Astrocyte (in vitro differentiated cells and primary cell): ENCODE measurements around the gene ZRANB1. TPM values are rescaled to one million over a fixed set of nuclear protein-coding genes. Genes with fewer than 3 reads are reported as not detected.

Experiments used
- DNase-seq: peaks from one replicate; pipeline ENCODE4 v3.0.0-alpha.2; 2010; ENCODE audit warnings: low read depth
- FAIRE-seq: peaks from 2 replicates; lab custom pipeline; 2011; peaks lifted over from hg19 to GRCh38; lab: Jason Lieb, UNC
- H2AFZ ChIP-seq: 2 replicates; pipeline ENCODE4 v1.6.0; 2012; ENCODE audit warnings: low read depth, low read length, inconsistent platforms
- H3K27ac ChIP-seq: 2 replicates; pipeline ENCODE4 v1.5.1; 2011; ENCODE audit warnings: low read depth, low read length, inconsistent platforms
- H3K27me3 ChIP-seq: 2 replicates; pipeline ENCODE4 v1.6.0; 2011; ENCODE audit warnings: low read length, inconsistent platforms; ENCODE audit not compliant: insufficient read depth
- H3K36me3 ChIP-seq: 2 replicates; pipeline ENCODE4 v1.5.1; 2011; ENCODE audit warnings: low read length, inconsistent platforms; ENCODE audit not compliant: insufficient read depth
- H3K4me1 ChIP-seq: 2 replicates; pipeline ENCODE4 v1.5.1; 2011; ENCODE audit warnings: low read length, inconsistent platforms; ENCODE audit not compliant: insufficient read depth
- H3K4me2 ChIP-seq: 2 replicates; pipeline ENCODE4 v1.6.0; 2012; ENCODE audit warnings: low read length, inconsistent platforms
- H3K4me3 ChIP-seq: 2 replicates; pipeline ENCODE4 v1.5.1; 2011; ENCODE audit warnings: low read depth, mild to moderate bottlenecking, low read length, inconsistent platforms; ENCODE audit not compliant: insufficient read depth
- H3K79me2 ChIP-seq: 2 replicates; pipeline ENCODE4 v1.6.0; 2012; ENCODE audit warnings: mild to moderate bottlenecking, low read length, inconsistent platforms; ENCODE audit not compliant: insufficient read depth
- H3K9ac ChIP-seq: 2 replicates; pipeline ENCODE4 v1.6.0; 2012; ENCODE audit warnings: mild to moderate bottlenecking, low read length, inconsistent platforms
- H3K9me3 ChIP-seq: 2 replicates; pipeline ENCODE4 v1.5.1; 2012; ENCODE audit warnings: low read depth, mild to moderate bottlenecking, low read length, inconsistent platforms; ENCODE audit not compliant: insufficient read depth
- H4K20me1 ChIP-seq: 2 replicates; pipeline ENCODE4 v1.6.0; 2012; ENCODE audit warnings: low read length, inconsistent platforms; ENCODE audit not compliant: insufficient read depth
- H3K27ac Mint-ChIP-seq: one replicate; pipeline ENCODE4 v1.8.0; 2021; ENCODE audit warnings: mild to moderate bottlenecking, mixed read lengths; ENCODE audit not compliant: unreplicated experiment
- H3K27me3 Mint-ChIP-seq: one replicate; pipeline ENCODE4 v1.8.0; 2021; ENCODE audit warnings: low read depth, mixed read lengths; ENCODE audit not compliant: unreplicated experiment
- H3K36me3 Mint-ChIP-seq: one replicate; pipeline ENCODE4 v1.8.0; 2021; ENCODE audit warnings: low read depth, mixed read lengths; ENCODE audit not compliant: unreplicated experiment
- H3K4me1 Mint-ChIP-seq: one replicate; pipeline ENCODE4 v1.8.0; 2021; ENCODE audit warnings: low read depth, mixed read lengths; ENCODE audit not compliant: unreplicated experiment
- H3K4me3 Mint-ChIP-seq: one replicate; pipeline ENCODE4 v1.8.0; 2021; ENCODE audit warnings: mild to moderate bottlenecking, moderate library complexity, mixed read lengths; ENCODE audit not compliant: unreplicated experiment
- H3K9me3 Mint-ChIP-seq: one replicate; pipeline ENCODE4 v1.8.0; 2021; ENCODE audit warnings: mild to moderate bottlenecking, mixed read lengths; ENCODE audit not compliant: unreplicated experiment
- CTCF ChIP-seq: IDR thresholded peaks from 2 replicates; pipeline ENCODE4 v1.5.1; 2011; ENCODE audit warnings: low read depth, mild to moderate bottlenecking, inconsistent platforms, low read length, moderate library complexity; ENCODE audit not compliant: insufficient read depth
- EZH2 ChIP-seq: IDR thresholded peaks from 2 replicates; pipeline ENCODE4 v1.6.1; 2012; ENCODE audit warnings: mild to moderate bottlenecking, low read length, inconsistent platforms; ENCODE audit not compliant: insufficient read depth
- total RNA-seq: library from RNA; stranded (reverse); gene quantifications from 2 replicates; pipeline ENCODE4 v1.2.1, GENCODE V29; 2021

ZRANB1 gene
- total RNA-seq, 1 donor from 2014 or later = 24.9 TPM

GRCh38 chr10:124991835-124992234, 49.9 kb downstream of the ZRANB1 start:
- DNase-seq = no peak

DNA sequence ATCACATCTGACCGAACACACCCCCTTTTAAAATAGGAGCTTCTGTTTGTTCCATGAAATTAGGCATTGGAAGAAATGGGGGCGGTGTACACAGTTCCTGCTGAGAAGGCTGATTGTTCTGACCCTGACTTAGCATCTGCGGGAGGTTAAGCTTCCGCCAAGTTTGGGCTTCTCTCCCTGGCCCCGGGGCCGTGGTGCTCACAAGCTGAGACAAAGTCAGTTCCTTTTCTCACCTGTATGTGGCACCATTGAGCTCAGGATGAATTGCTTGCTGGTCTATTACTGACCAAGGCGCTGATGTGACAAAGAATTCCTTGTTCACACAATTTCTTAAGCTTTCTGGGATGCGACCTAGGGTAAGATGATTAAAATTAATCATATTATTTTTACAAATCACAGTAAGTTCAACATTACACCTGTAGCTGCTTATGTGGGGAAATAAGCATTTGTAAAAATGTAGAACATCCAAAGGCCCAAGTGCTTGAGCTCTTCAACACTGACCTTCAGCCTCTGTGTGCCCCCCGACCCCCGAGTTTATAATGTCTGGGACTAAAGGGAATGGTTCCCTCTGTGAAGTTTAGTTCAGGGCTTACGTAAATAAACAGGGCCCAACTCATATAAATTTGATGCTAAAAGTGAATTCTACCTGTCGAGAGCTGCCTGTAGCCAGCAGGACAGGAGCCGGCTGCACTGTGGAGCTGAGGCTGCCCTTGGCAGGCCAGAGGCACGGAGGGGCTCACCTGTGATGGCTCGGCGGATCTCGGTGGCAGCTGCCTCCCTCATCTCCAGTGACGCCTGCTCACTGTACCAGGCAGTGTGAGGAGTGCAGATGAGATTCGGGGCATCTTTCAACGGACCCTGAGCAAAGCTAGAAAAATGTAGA, 50.8 kb downstream of the ZRANB1 start:
- Histone ChIP-seq H4K20me1 (peaks cover 56% of the 10 kb centered on the region), H3K27ac (no peak overlapping the region), H3K27me3 (no peaks in the 10 kb centered on the region), H3K79me2 (peaks cover 10% of the 10 kb centered on the region), H3K36me3 (peaks cover 38% of the 10 kb centered on the region), H3K4me3 (no peak overlapping the region), H3K4me2 (no peak overlapping the region), H3K9me3 (no peaks in the 10 kb centered on the region), H3K9ac (no peak overlapping the region), H2AFZ (no peak overlapping the region), H3K4me1 (no peaks in the 10 kb centered on the region)
- H3K36me3 Mint-ChIP-seq = peaks cover 22% of the 10 kb centered on the region
- no peaks in the 10 kb centered on the region for H3K27me3 Mint-ChIP-seq
- H3K9me3 Mint-ChIP-seq = no peaks in the 10 kb centered on the region
- no peak for FAIRE-seq
- TF ChIP-seq CTCF (peak; percentile 50), EZH2 (no peak)
- H3K27ac Mint-ChIP-seq = peak overlapping the region; percentile 53
- no peak overlapping the region for H3K4me3 Mint-ChIP-seq
- peak; percentile 38 for DNase-seq
- H3K4me1 Mint-ChIP-seq = no peaks in the 10 kb centered on the region

More at GRCh38 chr10:124991835-124992234, 49.9 kb downstream of the ZRANB1 start:
- TF ChIP-seq EZH2 (no peak), CTCF (no peak)
- H3K9me3 Mint-ChIP-seq = no peaks in the 10 kb centered on the region
- H3K4me3 ChIP-seq = no peak overlapping the region
- H3K27me3 ChIP-seq = no peaks in the 10 kb centered on the region
- no peaks in the 10 kb centered on the region for H3K9me3 ChIP-seq
- H4K20me1 ChIP-seq = peaks cover 54% of the 10 kb centered on the region
- no peak overlapping the region for H3K4me2 ChIP-seq
- H2AFZ ChIP-seq = no peak overlapping the region
- no peak for FAIRE-seq
- H3K9ac ChIP-seq = no peak overlapping the region
- H3K27ac Mint-ChIP-seq = peak overlapping the region; percentile 47
- peaks cover 22% of the 10 kb centered on the region for H3K36me3 Mint-ChIP-seq
- H3K27ac ChIP-seq = no peak overlapping the region
- no peaks in the 10 kb centered on the region for H3K27me3 Mint-ChIP-seq
- no peak overlapping the region for H3K4me3 Mint-ChIP-seq
- peaks cover 43% of the 10 kb centered on the region for H3K36me3 ChIP-seq
- no peaks in the 10 kb centered on the region for H3K4me1 ChIP-seq
- no peaks in the 10 kb centered on the region for H3K4me1 Mint-ChIP-seq
- peaks cover 2% of the 10 kb centered on the region for H3K79me2 ChIP-seq

GRCh38 chr10:124993345-124993708, 51.4 kb downstream of the ZRANB1 start:
- Mint-ChIP-seq H3K36me3 (peaks cover 22% of the 10 kb centered on the region), H3K27ac (peak overlapping the region; percentile 53), H3K9me3 (no peaks in the 10 kb centered on the region), H3K4me1 (no peaks in the 10 kb centered on the region), H3K27me3 (no peaks in the 10 kb centered on the region), H3K4me3 (no peak overlapping the region)
- Histone ChIP-seq H3K4me2 (no peak overlapping the region), H3K27ac (no peak overlapping the region), H4K20me1 (peaks cover 63% of the 10 kb centered on the region), H3K36me3 (peaks cover 32% of the 10 kb centered on the region), H2AFZ (no peak overlapping the region), H3K79me2 (peaks cover 15% of the 10 kb centered on the region), H3K9me3 (no peaks in the 10 kb centered on the region), H3K27me3 (no peaks in the 10 kb centered on the region), H3K9ac (no peak overlapping the region), H3K4me3 (no peak overlapping the region), H3K4me1 (no peaks in the 10 kb centered on the region)
- no peak for DNase-seq
- TF ChIP-seq EZH2 (no peak), CTCF (no peak)
- no peak for FAIRE-seq
